Adrenal gland (tissue), 5 donors: ENCODE results near the gene PTPRN2.

Source experiments
- CTCF ChIP-seq, 6 experiments: fragments of 450-650 bp in 4 of 6; fragments of 200-600 bp in 2 of 6; sonication (generic) in 1 of 6; IDR thresholded peaks; 1 replicate in 5 of 6; 2 replicates in 1 of 6; pipeline versions ENCODE4 v1.5.1 to v1.8.0; 2016 to 2021; ENCODE audit warnings: antibody characterized with exemption in 6 of 6, mild to moderate bottlenecking in 2 of 6, moderate library complexity in 1 of 6
- POLR2A ChIP-seq, 2 donors: fragments of 450-650 bp; IDR thresholded peaks; one replicate each; pipeline ENCODE4 v1.6.1; 2017; ENCODE audit warnings: antibody characterized with exemption in 2 of 2, mild to moderate bottlenecking in 2 of 2, moderate library complexity in 1 of 2
- donor health status: DM: no; HTN: no; CAD: no.

GRCh38 chr7:158133057-158133456 lies 454.6 kb downstream of the PTPRN2 start:
- TF ChIP-seq CTCF (IDR thresholded peaks at IDR 0.05): no peak
- TF ChIP-seq POLR2A (IDR thresholded peaks at IDR 0.05): no peak
